ENCODE data around the gene PRB3.

- TF ChIP-seq FOXM1 (IDR thresholded peaks at IDR 0.05; ENCODE audit: borderline replicate concordance) = no peak
- no peak for TF ChIP-seq FOXK2 (IDR thresholded peaks at IDR 0.05)
- TF ChIP-seq NFRKB (IDR thresholded peaks at IDR 0.05) = no peak
- TF ChIP-seq TARDBP (IDR thresholded peaks at IDR 0.05) = no peak
- TF ChIP-seq SUZ12 (IDR thresholded peaks at IDR 0.05) = no peak
- TF ChIP-seq SP1 (IDR thresholded peaks at IDR 0.05) = no peak
- no peak for TF ChIP-seq CTBP1 (IDR thresholded peaks at IDR 0.05; ENCODE audit: borderline replicate concordance)
- TF ChIP-seq PKNOX1 (IDR thresholded peaks at IDR 0.05) = no peak
- TF ChIP-seq FOXA1 (IDR thresholded peaks at IDR 0.05) = no peak
- TF ChIP-seq ZNF384 (IDR thresholded peaks at IDR 0.05) = no peak
Observed at GRCh38 chr12:11233532-11233931, 36.0 kb downstream of the PRB3 start.

All from HEK293T (cell line).